ENCODE measurements around the gene AP2S1. TPM values are rescaled to one million over a fixed set of nuclear protein-coding genes. Genes with fewer than 3 reads are reported as not detected.

AP2S1 gene
- total and polyA plus RNA-seq, 2 donors (not counting 3 experiments of a cell fraction or from before 2014, with no cell fraction given) = 313 to 376 TPM

GRCh38 chr19:46818812-46819211 is 31.8 kb downstream of the AP2S1 start:
- no peaks in the 10 kb centered on the region for H3K9me3 ChIP-seq (replicated peaks; ENCODE audit: control insufficient read depth, insufficient read depth, low read length)
- H3K27me3 ChIP-seq (ENCODE audit: control insufficient read depth in 2 of 2, insufficient read depth in 2 of 2, low read length in 2 of 2) = no peaks in the 10 kb centered on the region
- dilution Hi-C loops (cut with MboI; ENCODE audit: extremely low pct_ligation_motif_present, low sequenced_read_pairs) = no loop called here
- CTCF ChIA-PET = interaction anchor here (1.2 kb wide), 1 partner anchor 11 kb away, joined by 3 read pairs; no protein-coding TSS in a partner anchor
- no peak for DNase-seq (ENCODE audit: low read depth, low spot score)
- no peak overlapping the region for H3K9ac ChIP-seq (replicated peaks; ENCODE audit: extremely low read depth, insufficient read depth, low read length)
- FAIRE-seq = no peak
- no peaks in the 10 kb centered on the region for H3K9me1 ChIP-seq (replicated peaks; ENCODE audit: control insufficient read depth, extremely low read depth, insufficient read depth, low read length)
- H3K4me1 ChIP-seq (ENCODE audit: control insufficient read depth, extremely low read depth, insufficient read depth, low read length) = peaks cover 6% of the 10 kb centered on the region
- no peak overlapping the region for H2AFZ ChIP-seq (ENCODE audit: low read depth, low read length)
- BruUV-seq (replicated peaks) = no TSS peak
- H3K27ac ChIP-seq (ENCODE audit: insufficient read depth, low read depth, low read length) = no peak overlapping the region
- TF ChIP-seq EZH2 (IDR thresholded peaks at IDR 0.05; ENCODE audit: borderline replicate concordance, low read depth, low read length, severe bottlenecking) (no peak), POLR2AphosphoS5 (IDR thresholded peaks at IDR 0.05; ENCODE audit: insufficient read depth, low read depth, low read length) (no peak), POLR2A (IDR thresholded peaks at IDR 0.05; ENCODE audit: low read depth, low read length) (no peak), JUN (IDR thresholded peaks at IDR 0.05; ENCODE audit: borderline replicate concordance, insufficient read depth, insufficient read length, low read depth) (no peak), FOS (IDR thresholded peaks at IDR 0.05; ENCODE audit: borderline replicate concordance, insufficient read depth, low read length) (no peak), MYC (IDR thresholded peaks at IDR 0.05; ENCODE audit: low read depth, low read length) (no peak), MAX (IDR thresholded peaks at IDR 0.05; ENCODE audit: insufficient read depth, insufficient read length) (no peak), CTCF (IDR thresholded peaks at IDR 0.05; ENCODE audit: extremely low read depth in 1 of 2, insufficient read depth in 1 of 2, low read depth in 1 of 2, low read length in 2 of 2) (no peak), GATA2 (IDR thresholded peaks at IDR 0.05; ENCODE audit: insufficient read depth, insufficient read length, low read depth, low read length) (no peak)
- intact Hi-C loops (cut with micrococcal nuclease) = no loop called here
- POLR2A ChIA-PET = no interaction called here
- no peaks in the 10 kb centered on the region for H3K36me3 ChIP-seq (ENCODE audit: control insufficient read depth in 2 of 2, extremely low read depth in 1 of 2, insufficient read depth in 2 of 2, low read length in 2 of 2)
- no peak overlapping the region for H3K4me2 ChIP-seq (ENCODE audit: insufficient read depth, low read length)
- no peaks in the 10 kb centered on the region for H3K79me2 ChIP-seq (ENCODE audit: control insufficient read depth, insufficient read depth, low read length)
- H3K4me3 ChIP-seq (replicated peaks in 1 of 3; ENCODE audit: insufficient read depth in 1 of 3, low read depth in 1 of 3, low read length in 3 of 3) = no peak overlapping the region
- no peaks in the 10 kb centered on the region for H4K20me1 ChIP-seq (replicated peaks; ENCODE audit: control insufficient read depth, extremely low read depth, insufficient read depth, low read length)

All from endothelial cell of umbilical vein (primary cell).